Stimulated activated CD4-positive, alpha-beta T cell treated with anti-CD3 and anti-CD28 coated beads, Interleukin-12 subunit alpha, Interleukin-12 subunit beta, amount 100 ng/mL, for 48 hours (primary cell): ENCODE results near the gene TRAF3IP3.
"Not testable (repeated sequence)": the region's sequence is repeated elsewhere in the genome, so short reads cannot be mapped to it uniquely, and the experiment has no call there.

Source experiments
- DNase-seq, 3 donors: peaks; one replicate each; pipeline ENCODE4 v3.0.0-alpha.2; 2020; ENCODE audit warnings: low read depth in 2 of 3, low spot score in 1 of 3

TRAF3IP3 gene

DNA sequence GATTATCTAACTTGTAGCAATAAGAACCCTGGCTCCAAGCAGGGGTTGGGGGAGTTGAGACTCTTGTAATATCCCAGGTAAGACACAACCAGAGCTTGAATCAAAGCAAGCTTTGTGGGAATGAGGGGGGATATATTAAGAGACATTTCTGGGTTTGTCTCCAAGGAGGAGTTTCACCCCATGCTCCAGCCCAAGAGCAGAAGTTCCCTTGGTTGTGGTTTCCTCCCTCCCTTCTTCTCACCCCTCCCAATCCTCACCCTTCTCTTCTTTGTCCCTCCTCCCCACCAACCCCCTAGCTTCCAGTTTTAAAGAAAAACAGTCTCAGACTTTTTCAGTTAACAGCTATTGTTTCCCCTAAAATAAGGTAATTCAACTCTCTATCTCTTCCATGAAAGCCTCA, 11.9 kb downstream of the TRAF3IP3 start:
- no peak for DNase-seq

DNA sequence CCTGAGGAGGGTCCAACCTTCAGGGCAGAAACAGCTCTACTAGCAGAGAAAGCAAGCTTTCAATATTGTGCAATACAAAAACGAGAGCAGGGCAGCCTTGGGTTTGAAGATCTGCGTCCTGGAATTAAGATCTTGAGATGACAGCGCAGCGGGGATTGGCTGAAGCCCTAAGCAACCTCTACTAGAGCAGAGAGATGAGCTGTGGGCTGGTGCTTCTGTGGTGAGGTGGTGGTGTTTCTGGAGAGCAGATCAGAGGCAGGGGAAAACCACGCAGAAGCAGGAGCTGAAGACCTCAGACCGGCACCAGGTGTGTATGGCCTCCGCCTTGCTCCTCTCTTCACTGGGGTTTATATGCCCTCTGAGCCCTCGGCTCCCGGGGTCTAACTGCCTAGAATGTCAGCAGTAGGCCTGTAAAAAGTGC, 12.5 kb downstream of the TRAF3IP3 start:
- DNase-seq, result peak; percentile 74 to 84 (median 75)

DNA sequence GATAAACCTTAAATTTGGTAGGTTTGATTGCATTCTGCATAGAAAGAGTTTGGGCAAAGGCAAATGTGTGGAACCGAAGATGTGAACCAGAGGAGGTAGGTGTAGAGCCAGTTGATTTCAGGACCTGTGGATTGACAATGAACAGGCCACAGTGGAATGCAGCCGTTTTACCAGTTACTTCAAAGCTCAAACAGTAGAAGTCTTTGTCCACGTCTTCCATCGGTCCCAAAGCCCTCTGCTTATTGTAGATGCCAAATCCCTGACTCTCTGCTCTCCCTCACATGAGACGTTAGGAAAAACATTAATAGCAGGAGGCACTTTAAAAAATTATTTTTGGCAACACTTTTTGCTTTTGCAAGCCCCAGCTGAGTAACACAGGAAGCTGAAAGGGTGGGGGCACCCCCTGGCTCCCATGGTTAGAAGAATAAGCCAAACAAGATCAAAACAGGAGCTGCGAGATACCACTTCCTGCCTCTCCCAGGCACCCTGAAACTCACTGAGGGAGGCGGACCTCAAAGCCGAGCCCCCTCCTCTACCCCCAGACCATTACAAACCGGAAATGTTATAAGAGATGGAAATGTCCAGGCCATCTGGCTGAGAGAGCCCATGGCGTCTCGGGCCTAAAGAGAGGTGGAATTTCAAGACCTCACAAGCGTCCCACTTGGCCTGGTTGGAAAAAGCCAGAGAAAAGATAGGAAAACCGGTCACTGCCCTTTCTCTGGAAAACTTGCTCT, 13.5 kb downstream of the TRAF3IP3 start:
- peak; percentile 64 to 73 (median 67) for DNase-seq

GRCh38 chr1:209769971-209770370, 14.1 kb downstream of the TRAF3IP3 start:
- DNase-seq, result no peak

DNA sequence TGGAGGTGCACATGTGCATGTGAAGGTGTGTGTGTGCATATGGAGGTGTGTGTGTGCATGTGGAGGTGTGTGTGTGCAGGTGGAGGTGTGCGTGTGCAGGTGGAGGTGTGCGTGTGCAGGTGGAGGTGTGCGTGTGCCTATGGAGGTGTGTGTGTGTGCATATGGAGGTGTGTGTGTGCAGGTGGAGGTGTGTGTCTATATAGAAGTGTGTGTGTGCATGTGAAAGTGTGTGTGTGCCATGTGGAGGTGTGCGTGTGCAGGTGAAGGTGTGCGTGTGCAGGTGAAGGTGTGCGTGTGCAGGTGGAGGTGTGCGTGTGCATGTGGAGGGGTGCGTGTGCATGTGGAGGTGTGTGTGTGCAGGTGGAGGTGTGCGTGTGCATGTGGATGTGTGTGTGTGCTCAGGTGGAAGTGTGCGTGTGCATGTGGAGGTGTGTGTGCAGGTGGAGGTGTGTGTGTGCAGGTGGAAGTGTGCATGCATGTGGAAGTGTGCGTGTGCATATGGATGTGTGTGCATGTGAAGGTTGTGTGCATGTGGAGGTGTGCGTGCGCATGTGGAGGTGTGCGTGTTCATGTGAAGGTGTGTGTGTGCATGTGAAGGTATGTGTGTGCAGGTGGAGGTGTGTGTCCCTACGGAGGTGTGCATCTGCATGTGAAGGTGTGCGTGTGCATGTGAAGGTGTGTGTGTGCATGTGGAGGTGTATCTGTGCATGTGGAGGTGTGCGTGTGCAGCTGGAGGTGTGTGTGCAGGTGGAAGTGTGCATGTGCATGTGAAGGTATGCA, 15.0 kb downstream of the TRAF3IP3 start:
- no peak for DNase-seq

DNA sequence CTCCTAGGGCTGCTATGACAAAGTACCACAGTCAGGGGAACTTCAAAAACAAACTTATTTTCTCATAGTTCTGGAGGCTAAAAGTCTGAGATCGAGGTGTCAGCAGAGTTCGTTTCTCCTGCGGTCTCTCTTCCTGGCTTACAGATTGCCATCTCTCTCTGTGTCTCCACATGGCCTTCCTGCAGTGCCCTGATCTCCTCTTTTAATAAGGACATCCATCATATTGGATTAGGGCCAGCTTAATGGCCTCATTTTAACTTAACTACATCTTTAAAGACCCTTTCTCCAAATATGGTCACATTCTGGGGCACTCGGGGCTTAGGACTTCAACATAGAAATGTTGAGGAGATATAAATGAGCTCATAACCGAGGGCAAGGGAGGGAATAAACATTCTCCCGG, 16.3 kb downstream of the TRAF3IP3 start:
- DNase-seq, result no peak

DNA sequence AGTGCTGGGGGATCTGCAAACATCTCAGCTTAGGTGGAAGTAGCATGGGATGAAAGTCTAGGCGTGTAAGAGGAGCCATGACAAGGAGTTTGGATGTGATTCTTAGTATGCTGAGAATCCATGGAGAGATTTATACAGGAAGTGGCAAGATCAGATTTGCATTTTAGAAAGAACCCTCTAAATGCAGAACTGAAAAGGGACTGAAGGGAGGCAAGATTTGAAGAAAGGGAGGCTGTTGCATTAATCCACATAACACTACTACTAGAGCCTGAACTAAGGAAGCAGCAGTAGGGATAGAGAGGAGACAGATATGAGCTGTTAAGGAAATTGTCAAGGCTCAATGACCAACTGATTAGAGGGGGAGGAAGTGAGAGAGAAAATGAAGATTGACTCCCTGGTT, 18.7 kb downstream of the TRAF3IP3 start:
- no peak for DNase-seq

DNA sequence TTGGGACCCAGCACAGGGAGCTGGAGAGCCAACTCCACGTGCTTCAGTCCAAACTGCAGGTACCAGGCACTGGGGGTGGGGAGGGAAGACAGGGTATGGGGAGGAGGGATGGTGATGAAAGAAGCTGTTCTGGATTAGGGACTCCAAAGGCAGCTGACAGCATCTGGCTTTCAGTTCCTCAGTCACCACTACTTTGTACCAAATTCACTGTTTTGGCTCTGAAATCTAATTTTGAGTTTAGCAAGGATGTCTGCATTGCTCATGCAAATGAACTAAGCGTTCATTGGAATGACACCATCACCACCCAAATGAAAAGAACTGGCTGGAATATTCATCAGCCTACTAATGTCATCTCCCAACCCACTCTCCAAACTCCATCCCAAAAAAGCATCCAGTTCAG, 19.8 kb downstream of the TRAF3IP3 start:
- no peak for DNase-seq

- no peak for DNase-seq
Measured at GRCh38 chr1:209777587-209777986, 21.7 kb downstream of the TRAF3IP3 start.

GRCh38 chr1:209778102-209778501, 22.2 kb downstream of the TRAF3IP3 start:
- no peak for DNase-seq

GRCh38 chr1:209780268-209780667, 24.4 kb downstream of the TRAF3IP3 start:
- DNase-seq, result no peak

GRCh38 chr1:209783386-209783785, 27.5 kb downstream of the TRAF3IP3 start:
- DNase-seq, result no peak

DNA sequence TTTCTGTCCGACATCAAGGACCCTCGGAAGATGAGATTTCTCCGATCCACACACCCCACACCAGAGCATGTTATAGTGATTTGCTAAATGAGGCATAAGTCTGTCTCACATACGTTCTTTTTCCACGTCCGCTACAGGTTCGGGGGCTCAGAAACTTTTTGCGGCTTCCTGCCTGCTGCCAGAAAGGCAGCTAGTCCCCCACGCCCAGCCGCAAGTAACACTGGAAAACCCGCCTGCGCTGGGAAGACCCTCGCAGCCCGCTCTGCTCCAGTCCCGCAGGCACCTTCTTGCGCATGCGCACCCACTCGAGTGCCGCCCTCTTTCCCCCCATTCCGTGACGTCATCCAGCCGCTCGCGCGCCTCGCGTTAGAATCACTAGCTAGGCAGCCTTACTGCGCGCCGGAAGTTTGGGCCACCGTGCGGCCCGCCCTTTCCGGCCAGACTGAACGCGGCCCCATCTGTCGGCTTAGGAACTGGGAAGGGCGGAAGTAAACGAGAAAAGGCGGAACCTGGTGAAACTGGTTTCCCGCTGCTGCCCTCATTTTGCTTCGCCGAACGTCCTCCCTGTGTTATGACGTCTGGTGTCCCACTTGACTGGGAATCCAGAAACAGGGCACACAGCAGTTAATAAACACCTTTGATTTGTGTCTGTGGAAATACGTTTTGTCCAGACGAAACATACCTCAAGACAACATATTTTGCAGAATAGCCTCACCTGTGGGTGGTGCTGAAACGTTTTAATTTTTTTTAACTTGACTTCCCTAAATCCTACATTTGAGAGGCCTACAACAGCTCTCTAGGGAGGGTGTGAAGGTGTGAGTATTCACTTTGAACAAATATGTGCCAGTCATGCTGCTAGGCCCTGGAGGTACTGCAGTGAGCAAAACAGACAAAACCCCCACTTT, 28.7 kb downstream of the TRAF3IP3 start, which contains the start of gene C1orf74:
C1orf74 (minus strand) TSS at position 295 of the 905 bp plus-strand sequence. CDS start 925 bp downstream, outside the sequence.
- peak; percentile 99 for DNase-seq

DNA sequence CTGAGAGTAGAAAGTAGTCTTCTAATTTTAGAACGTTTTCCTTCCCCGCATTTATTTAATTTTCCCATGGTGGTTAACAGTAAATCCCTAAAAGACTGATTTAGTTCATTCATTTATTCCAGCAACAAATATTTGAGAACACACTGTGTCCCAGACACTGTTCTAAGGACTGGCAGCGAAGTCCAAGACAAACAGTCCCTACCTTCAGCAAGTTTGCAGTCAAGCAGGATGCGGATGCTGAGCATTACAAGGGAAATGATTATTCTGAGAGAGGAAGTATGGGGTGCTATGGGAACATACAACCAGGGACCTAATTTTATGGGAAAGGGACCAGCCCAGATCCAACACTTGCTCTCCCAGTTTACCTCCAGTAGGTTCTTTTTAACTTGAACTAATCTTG, 29.7 kb downstream of the TRAF3IP3 start:
- DNase-seq, result no peak

- DNase-seq, result no peak
Measured at GRCh38 chr1:209786146-209786545, 30.3 kb downstream of the TRAF3IP3 start.

- DNase-seq, result no peak
Measured at GRCh38 chr1:209787551-209787950, 31.7 kb downstream of the TRAF3IP3 start.

- no peak for DNase-seq
Measured at GRCh38 chr1:209789245-209789644, 33.4 kb downstream of the TRAF3IP3 start.

DNA sequence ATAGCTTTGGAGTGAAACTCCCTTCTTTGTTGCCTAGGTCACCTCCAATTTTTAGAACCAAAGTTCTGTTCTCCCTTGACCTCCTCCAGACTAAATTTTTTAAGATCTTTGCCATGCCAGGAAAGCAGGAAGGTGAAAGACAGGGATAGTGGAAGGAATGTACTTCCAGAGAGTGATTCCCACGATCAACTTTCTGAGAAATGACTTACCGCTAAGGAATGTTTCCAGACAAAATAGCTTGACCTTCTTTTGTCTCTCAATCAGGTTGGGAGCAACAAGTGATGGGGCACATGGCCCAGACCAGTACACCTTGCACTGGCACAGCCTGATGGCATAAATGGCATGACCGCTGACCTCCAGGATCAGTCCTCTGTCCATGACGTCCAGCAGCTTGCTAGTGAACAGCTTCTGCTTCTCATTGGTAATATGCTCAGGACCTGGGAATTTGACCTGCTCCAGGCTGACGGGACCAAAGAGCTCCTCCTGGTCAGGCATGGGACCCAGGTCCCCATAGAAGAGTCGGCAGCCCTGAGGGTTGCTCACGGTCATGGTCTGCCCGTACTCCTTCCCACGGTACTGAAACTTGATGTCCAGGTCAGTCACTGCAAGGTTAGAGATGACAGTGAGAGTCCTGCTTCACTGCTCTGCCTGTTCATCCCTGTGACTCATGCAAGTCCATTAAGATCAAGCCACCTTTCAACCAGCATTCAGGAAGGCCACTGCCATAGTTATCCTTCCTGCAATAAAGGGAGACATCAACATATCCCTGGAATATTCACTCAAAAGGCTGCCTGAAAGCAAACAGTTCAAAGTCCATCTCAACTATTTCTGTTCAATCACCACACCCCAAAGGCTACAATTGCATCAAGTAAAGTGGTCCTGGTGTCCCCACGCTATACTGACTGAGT, 34.7 kb downstream of the TRAF3IP3 start:
- no peak for DNase-seq

GRCh38 chr1:209791920-209792319, 36.1 kb downstream of the TRAF3IP3 start:
- DNase-seq, result no peak

DNA sequence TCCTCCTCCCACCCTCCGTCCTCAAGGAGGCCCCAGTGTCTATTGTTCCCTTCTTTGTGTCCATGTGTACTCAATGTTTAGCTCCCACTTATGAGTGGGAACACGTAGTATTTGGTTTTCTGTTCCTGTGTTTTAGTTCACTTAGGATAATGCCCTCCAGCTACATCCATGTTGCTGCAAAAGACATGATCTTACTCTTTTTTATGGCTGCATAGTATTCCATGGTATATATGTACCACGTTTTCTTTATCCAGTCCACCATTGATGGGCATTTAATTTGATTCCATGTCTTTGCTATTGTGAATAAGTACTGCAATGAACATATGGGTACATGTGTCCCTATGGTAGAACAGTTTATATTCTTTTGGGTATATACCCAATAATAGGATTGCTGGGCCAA, 37.9 kb downstream of the TRAF3IP3 start:
- DNase-seq, result not testable (repeated sequence)
